Measurements from ENCODE around the gene SYT2. TPM values are rescaled to one million over a fixed set of nuclear protein-coding genes. Genes with fewer than 3 reads are reported as not detected.
A peak's percentile ranks its signal among the peaks of the same experiment; 100 is the strongest.

Gene SYT2
- total and polyA plus RNA-seq, 2 donors (not counting 1 experiment from before 2014, with no cell fraction given) = 0.03 TPM; not detected in 1

- TF ChIP-seq EZH2 (IDR thresholded peaks at IDR 0.05; ENCODE audit: low read length, missing control alignments) = no peak
- Histone ChIP-seq H4K20me1 (ENCODE audit: control insufficient read depth, extremely low read depth, insufficient read depth, low read length) (no peaks in the 10 kb centered on the region), H3K79me2 (ENCODE audit: control insufficient read depth, insufficient read depth, low read length) (no peaks in the 10 kb centered on the region), H3K36me3 (ENCODE audit: control insufficient read depth, insufficient read depth, low read length) (no peaks in the 10 kb centered on the region), H3K27ac (ENCODE audit: insufficient read depth, low read length) (no peak overlapping the region), H3K4me3 (replicated peaks in 1 of 4; ENCODE audit: control extremely low read depth in 1 of 4, insufficient read depth in 1 of 4, low read depth in 3 of 4, low read length in 4 of 4) (no peak overlapping the region), H3K4me2 (ENCODE audit: extremely low read depth, insufficient read depth, low read length) (no peak overlapping the region), H3K27me3 (ENCODE audit: control insufficient read depth, insufficient read depth, low read length) (peaks cover 9% of the 10 kb centered on the region), H2AFZ (ENCODE audit: low read length) (no peak overlapping the region), H3K9ac (ENCODE audit: insufficient read depth, low read length) (no peak overlapping the region), H3K4me1 (ENCODE audit: control insufficient read depth, extremely low read depth, insufficient read depth, low read length) (no peaks in the 10 kb centered on the region), H3K9me3 (ENCODE audit: control insufficient read depth, insufficient read depth, low read depth, low read length) (no peaks in the 10 kb centered on the region)
- no peak for DNase-seq (ENCODE audit: low read depth in 2 of 2)
Observed at GRCh38 chr1:202694314-202694713, 15.9 kb downstream of the SYT2 start.

GRCh38 chr1:202692959-202693555 is 17.2 kb downstream of the SYT2 start:
- TF ChIP-seq CTCF (conservative IDR thresholded peaks at IDR 0.05 in 1 of 2, IDR thresholded peaks at IDR 0.05 in 1 of 2; ENCODE audit: low read depth in 1 of 2, low read length in 2 of 2) (peak; percentile 19 to 22), EZH2 (IDR thresholded peaks at IDR 0.05; ENCODE audit: low read length, missing control alignments) (no peak)
- Histone ChIP-seq H4K20me1 (ENCODE audit: control insufficient read depth, extremely low read depth, insufficient read depth, low read length) (no peaks in the 10 kb centered on the region), H3K27ac (ENCODE audit: insufficient read depth, low read length) (no peak overlapping the region), H3K27me3 (ENCODE audit: control insufficient read depth, insufficient read depth, low read length) (peaks cover 12% of the 10 kb centered on the region), H3K36me3 (ENCODE audit: control insufficient read depth, insufficient read depth, low read length) (no peaks in the 10 kb centered on the region), H3K4me3 (replicated peaks in 1 of 4; ENCODE audit: control extremely low read depth in 1 of 4, insufficient read depth in 1 of 4, low read depth in 3 of 4, low read length in 4 of 4) (no peak overlapping the region), H3K9me3 (ENCODE audit: control insufficient read depth, insufficient read depth, low read depth, low read length) (no peaks in the 10 kb centered on the region), H3K9ac (ENCODE audit: insufficient read depth, low read length) (no peak overlapping the region), H3K79me2 (ENCODE audit: control insufficient read depth, insufficient read depth, low read length) (no peaks in the 10 kb centered on the region), H3K4me1 (ENCODE audit: control insufficient read depth, extremely low read depth, insufficient read depth, low read length) (no peaks in the 10 kb centered on the region), H3K4me2 (ENCODE audit: extremely low read depth, insufficient read depth, low read length) (no peak overlapping the region), H2AFZ (ENCODE audit: low read length) (no peak overlapping the region)
- DNase-seq (ENCODE audit: low read depth in 2 of 2) = peak; percentile 57 to 73

- no peaks in the 10 kb centered on the region for H3K4me1 ChIP-seq (ENCODE audit: control insufficient read depth, extremely low read depth, insufficient read depth, low read length)
- no peaks in the 10 kb centered on the region for H3K79me2 ChIP-seq (ENCODE audit: control insufficient read depth, insufficient read depth, low read length)
- H3K36me3 ChIP-seq (ENCODE audit: control insufficient read depth, insufficient read depth, low read length) = no peaks in the 10 kb centered on the region
- H3K4me2 ChIP-seq (ENCODE audit: extremely low read depth, insufficient read depth, low read length) = no peak overlapping the region
- no peaks in the 10 kb centered on the region for H4K20me1 ChIP-seq (ENCODE audit: control insufficient read depth, extremely low read depth, insufficient read depth, low read length)
- no peak overlapping the region for H3K27ac ChIP-seq (ENCODE audit: insufficient read depth, low read length)
- TF ChIP-seq CTCF (conservative IDR thresholded peaks at IDR 0.05 in 1 of 2, IDR thresholded peaks at IDR 0.05 in 1 of 2; ENCODE audit: low read depth in 1 of 2, low read length in 2 of 2) (no peak), EZH2 (IDR thresholded peaks at IDR 0.05; ENCODE audit: low read length, missing control alignments) (no peak)
- no peak overlapping the region for H2AFZ ChIP-seq (ENCODE audit: low read length)
- H3K9me3 ChIP-seq (ENCODE audit: control insufficient read depth, insufficient read depth, low read depth, low read length) = no peaks in the 10 kb centered on the region
- peaks cover 13% of the 10 kb centered on the region for H3K27me3 ChIP-seq (ENCODE audit: control insufficient read depth, insufficient read depth, low read length)
- no peak overlapping the region for H3K9ac ChIP-seq (ENCODE audit: insufficient read depth, low read length)
- H3K4me3 ChIP-seq (replicated peaks in 1 of 4; ENCODE audit: control extremely low read depth in 1 of 4, insufficient read depth in 1 of 4, low read depth in 3 of 4, low read length in 4 of 4) = no peak overlapping the region
- no peak for DNase-seq (ENCODE audit: low read depth in 2 of 2)
Observed at GRCh38 chr1:202691816-202692215, 18.4 kb downstream of the SYT2 start.
